Calu3 (cell line): ENCODE data around the gene TTC28. TPM values are rescaled to one million over a fixed set of nuclear protein-coding genes. Genes with fewer than 3 reads are reported as not detected.

ENCODE experiments used
- BruUV-seq: library from RNA; stranded (reverse); fragments of 400-500 nt; replicated peaks from 2 replicates; lab custom pipeline; 2021; lab: Mats Ljungman, UMichigan
- CTCF ChIA-PET: fragments of 300-600 bp; sonication (Branson Sonifier 250); formaldehyde crosslinking; loops from one replicate; lab custom pipeline; 2022; ENCODE audit warnings: antibody characterized with exemption; lab: Charles Lee
- DNase-seq: peaks from one replicate; pipeline ENCODE4 v3.0.0; 2022
- H3K27ac Mint-ChIP-seq: one replicate; pipeline ENCODE4 v1.8.0; 2022; ENCODE audit warnings: mixed read lengths; ENCODE audit not compliant: unreplicated experiment
- H3K27me3 Mint-ChIP-seq: one replicate; pipeline ENCODE4 v1.8.0; 2022; ENCODE audit warnings: mixed read lengths; ENCODE audit not compliant: unreplicated experiment
- H3K36me3 Mint-ChIP-seq: one replicate; pipeline ENCODE4 v1.8.0; 2022; ENCODE audit warnings: mild to moderate bottlenecking, moderate library complexity, mixed read lengths; ENCODE audit not compliant: insufficient read depth, unreplicated experiment
- H3K4me1 Mint-ChIP-seq: one replicate; pipeline ENCODE4 v1.8.0; 2022; ENCODE audit warnings: mild to moderate bottlenecking, low read depth, mixed read lengths; ENCODE audit not compliant: unreplicated experiment
- H3K4me3 Mint-ChIP-seq: one replicate; pipeline ENCODE4 v1.8.0; 2022; ENCODE audit warnings: mild to moderate bottlenecking, low read depth, moderate library complexity, mixed read lengths; ENCODE audit not compliant: unreplicated experiment
- H3K9me3 Mint-ChIP-seq: one replicate; pipeline ENCODE4 v1.8.0; 2022; ENCODE audit warnings: low read depth, mixed read lengths; ENCODE audit not compliant: unreplicated experiment
- CTCF ChIP-seq: fragments of 200-600 bp; IDR thresholded peaks from one replicate; pipeline ENCODE4 v1.8.0; 2022; ENCODE audit warnings: antibody characterized with exemption; ENCODE audit not compliant: unreplicated experiment
- intact Hi-C: fragments of 100-400 bp; cut with micrococcal nuclease; formaldehyde crosslinking; loops from one replicate; pipeline ENCODE4 v1.10.0; 2022; ENCODE audit not compliant: unreplicated experiment
- total RNA-seq: library from RNA; stranded (reverse); gene quantifications from 2 replicates; pipeline ENCODE4 v1.2.3, GENCODE V29; 2022

TTC28 gene
- total RNA-seq, 1 experiment from 2014 or later = 5.2 TPM

GRCh38 chr22:28405588-28405987, 274.1 kb downstream of the TTC28 start:
- CTCF ChIA-PET = no interaction called here
- intact Hi-C loops = no loop called here
- TF ChIP-seq CTCF = no peak
- peaks cover 14% of the 10 kb centered on the region for H3K27me3 Mint-ChIP-seq
- no TSS peak for BruUV-seq
- no peak for DNase-seq
- H3K4me3 Mint-ChIP-seq = no peak overlapping the region
- no peaks in the 10 kb centered on the region for H3K36me3 Mint-ChIP-seq
- no peaks in the 10 kb centered on the region for H3K9me3 Mint-ChIP-seq
- H3K4me1 Mint-ChIP-seq = no peaks in the 10 kb centered on the region
- no peak overlapping the region for H3K27ac Mint-ChIP-seq

GRCh38 chr22:28402539-28402938, 277.1 kb downstream of the TTC28 start:
- Mint-ChIP-seq H3K4me3 (no peak overlapping the region), H3K9me3 (no peaks in the 10 kb centered on the region), H3K27ac (no peak overlapping the region), H3K27me3 (peaks cover 39% of the 10 kb centered on the region), H3K4me1 (no peaks in the 10 kb centered on the region), H3K36me3 (no peaks in the 10 kb centered on the region)
- TF ChIP-seq CTCF = no peak
- intact Hi-C loops = no loop called here
- no peak for DNase-seq
- CTCF ChIA-PET = no interaction called here
- no TSS peak for BruUV-seq

GRCh38 chr22:28402060-28402459, 277.6 kb downstream of the TTC28 start:
- intact Hi-C loops = no loop called here
- TF ChIP-seq CTCF = no peak
- Mint-ChIP-seq H3K4me1 (no peaks in the 10 kb centered on the region), H3K36me3 (no peaks in the 10 kb centered on the region), H3K27ac (no peak overlapping the region), H3K4me3 (no peak overlapping the region), H3K9me3 (no peaks in the 10 kb centered on the region), H3K27me3 (peaks cover 44% of the 10 kb centered on the region)
- DNase-seq = no peak
- no TSS peak for BruUV-seq
- CTCF ChIA-PET = no interaction called here

- no peak for DNase-seq
- no peak overlapping the region for H3K4me3 Mint-ChIP-seq
- BruUV-seq = no TSS peak
- H3K27me3 Mint-ChIP-seq = peaks cover 47% of the 10 kb centered on the region
- intact Hi-C loops = no loop called here
- H3K4me1 Mint-ChIP-seq = no peaks in the 10 kb centered on the region
- CTCF ChIA-PET = interaction anchor here (0.5 to 0.6 kb wide), 2 partner anchors 14 to 331 kb away, joined by 3 to 4 read pairs; no protein-coding TSS in a partner anchor
- H3K9me3 Mint-ChIP-seq = no peaks in the 10 kb centered on the region
- no peaks in the 10 kb centered on the region for H3K36me3 Mint-ChIP-seq
- TF ChIP-seq CTCF = no peak
- H3K27ac Mint-ChIP-seq = no peak overlapping the region
Measured at GRCh38 chr22:28398981-28399380, 280.7 kb downstream of the TTC28 start.
